HG02870 (cell line): ENCODE results near the gene PPP6R2.
"Not testable (repeated sequence)": the region's sequence is repeated elsewhere in the genome, so short reads cannot be mapped to it uniquely, and the experiment has no call there.

Experiments used
- ATAC-seq: cut with Tn5 transposase; IDR thresholded peaks from one replicate; pipeline ENCODE4 v1.9.1; 2021; ENCODE audit warnings: mild to moderate bottlenecking, moderate library complexity; ENCODE audit not compliant: unreplicated experiment

The PPP6R2 gene

GRCh38 chr22:50339945-50340879 is 2.9 kb upstream of the PPP6R2 start:
- no peak for ATAC-seq

GRCh38 chr22:50341977-50342650 is 1.0 kb upstream of the PPP6R2 start:
- ATAC-seq: no peak

- no peak for ATAC-seq
Measured at GRCh38 chr22:50343541-50343935, 411 bp downstream of the PPP6R2 start.

DNA sequence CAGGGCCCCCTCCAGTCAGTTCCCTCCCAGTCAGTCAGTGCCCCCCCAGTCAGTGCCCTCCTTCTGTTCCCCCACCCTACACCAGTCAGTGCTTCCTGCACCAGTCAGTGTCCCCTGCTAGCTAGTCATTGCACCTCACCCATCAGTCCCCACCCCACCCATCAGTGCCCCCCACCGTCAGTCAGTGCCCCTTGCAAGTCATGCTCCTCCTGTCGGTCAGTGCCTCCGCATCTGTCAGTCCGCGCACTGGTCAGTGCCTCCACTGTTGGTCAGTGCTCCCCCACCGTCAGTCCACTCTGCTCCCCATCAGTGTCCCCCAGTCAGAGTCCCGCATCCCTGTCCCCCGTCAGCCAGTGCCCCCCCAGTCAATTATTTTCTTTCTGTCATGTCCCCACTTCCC is 3.3 kb downstream of the PPP6R2 start:
- ATAC-seq: no peak

DNA sequence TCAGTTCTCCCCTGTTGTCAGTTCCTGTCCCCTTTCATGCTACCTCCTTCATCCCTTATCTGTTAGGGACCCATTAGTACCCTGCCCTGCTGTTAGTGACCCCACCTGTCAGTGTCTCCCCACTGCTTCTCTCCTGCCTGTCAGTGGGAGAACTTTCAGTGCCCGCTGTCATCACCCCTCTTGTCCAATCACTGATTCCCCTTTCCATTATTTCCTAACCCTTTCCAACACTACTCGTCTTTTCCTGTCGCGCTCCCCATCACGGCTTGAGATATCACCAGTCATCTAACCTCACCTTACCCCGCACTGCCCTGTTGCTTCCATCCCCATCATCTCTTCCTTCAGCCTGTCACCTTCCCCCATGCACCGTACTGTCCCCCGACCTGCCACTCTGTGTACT is 4.0 kb downstream of the PPP6R2 start:
- ATAC-seq: no peak

GRCh38 chr22:50348058-50348457 is 4.9 kb downstream of the PPP6R2 start:
- no peak for ATAC-seq

- no peak for ATAC-seq
Measured at GRCh38 chr22:50356186-50356585, 13.1 kb downstream of the PPP6R2 start.

DNA sequence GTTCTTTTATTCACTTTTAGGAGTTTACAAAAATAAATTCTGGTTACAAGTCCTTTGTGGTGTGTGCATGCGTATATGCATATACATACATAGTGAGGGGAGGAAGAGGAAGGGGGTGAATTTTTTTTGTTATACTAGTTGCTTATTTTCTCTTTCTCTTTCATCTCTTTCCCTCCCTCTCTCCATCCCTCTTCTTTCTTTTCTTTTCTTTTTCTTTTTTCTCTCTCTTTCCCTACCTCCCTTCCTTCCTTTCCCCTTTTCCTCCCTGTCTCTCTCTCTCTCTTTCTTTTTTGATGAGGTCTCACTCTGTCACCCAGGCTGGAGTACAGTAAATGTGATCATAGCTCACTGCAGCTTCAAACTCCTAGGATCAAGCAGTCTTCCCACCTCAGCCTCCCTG is 14.1 kb downstream of the PPP6R2 start:
- ATAC-seq: no peak

DNA sequence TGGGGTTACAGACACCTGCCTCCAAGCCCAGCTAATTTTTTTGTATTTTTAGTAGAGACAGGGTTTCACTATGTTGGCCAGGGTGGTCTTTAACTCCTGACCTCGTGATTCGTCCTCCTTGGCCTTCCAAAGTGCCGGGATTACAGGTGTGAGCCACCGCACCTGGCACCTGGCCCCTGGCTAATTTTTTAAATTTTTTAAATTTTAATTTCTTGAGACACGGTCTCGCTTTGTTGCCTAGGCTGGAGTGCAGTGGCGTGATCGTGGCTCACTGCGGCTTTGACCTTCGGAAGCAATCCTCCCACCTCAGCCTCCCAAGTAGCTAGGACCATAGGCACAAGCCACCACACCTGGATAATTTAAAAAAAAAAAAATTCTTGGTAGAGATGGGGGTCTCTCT is 14.6 kb downstream of the PPP6R2 start:
- no peak for ATAC-seq

DNA sequence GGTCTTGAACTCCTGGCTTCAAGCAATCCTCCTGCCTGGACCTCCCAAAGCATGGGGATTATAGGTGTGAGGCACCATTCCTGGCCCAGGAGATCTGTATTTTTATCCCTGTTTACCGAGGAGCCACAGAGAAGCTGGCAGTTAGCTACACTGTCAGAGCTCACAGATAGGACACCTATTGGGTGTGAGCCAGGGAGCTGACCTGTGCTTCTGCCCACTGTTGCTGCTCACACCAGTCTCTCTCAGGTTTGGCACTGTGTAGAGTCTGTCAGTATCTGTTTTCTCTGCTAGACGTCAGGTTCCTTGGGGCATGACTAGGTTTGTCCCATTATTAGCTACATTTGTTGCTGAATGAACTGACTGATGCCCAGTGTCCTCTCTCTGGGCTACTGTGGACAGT is 17.5 kb downstream of the PPP6R2 start:
- ATAC-seq: no peak

- ATAC-seq: no peak
Measured at GRCh38 chr22:50361222-50361621, 18.1 kb downstream of the PPP6R2 start.

DNA sequence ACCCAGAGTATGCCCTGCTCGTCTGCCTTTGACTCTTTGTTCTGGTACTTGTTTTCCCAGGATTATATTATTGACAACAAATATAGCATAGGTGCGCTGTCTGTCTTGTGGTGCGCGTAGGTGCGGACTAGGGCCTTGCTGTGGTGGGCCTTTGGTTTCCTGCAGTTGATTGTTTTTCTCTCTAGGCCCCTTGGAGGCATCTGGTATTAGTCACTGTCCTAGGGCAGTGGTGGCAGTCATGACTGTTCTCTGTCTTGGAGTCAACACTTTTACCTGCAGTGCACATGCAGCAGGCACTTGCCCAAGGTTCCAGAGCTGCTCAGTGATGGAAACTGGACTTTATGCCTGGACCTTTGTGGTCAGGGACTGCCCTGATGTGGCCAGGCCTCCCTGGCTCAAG is 18.6 kb downstream of the PPP6R2 start:
- ATAC-seq: no peak

DNA sequence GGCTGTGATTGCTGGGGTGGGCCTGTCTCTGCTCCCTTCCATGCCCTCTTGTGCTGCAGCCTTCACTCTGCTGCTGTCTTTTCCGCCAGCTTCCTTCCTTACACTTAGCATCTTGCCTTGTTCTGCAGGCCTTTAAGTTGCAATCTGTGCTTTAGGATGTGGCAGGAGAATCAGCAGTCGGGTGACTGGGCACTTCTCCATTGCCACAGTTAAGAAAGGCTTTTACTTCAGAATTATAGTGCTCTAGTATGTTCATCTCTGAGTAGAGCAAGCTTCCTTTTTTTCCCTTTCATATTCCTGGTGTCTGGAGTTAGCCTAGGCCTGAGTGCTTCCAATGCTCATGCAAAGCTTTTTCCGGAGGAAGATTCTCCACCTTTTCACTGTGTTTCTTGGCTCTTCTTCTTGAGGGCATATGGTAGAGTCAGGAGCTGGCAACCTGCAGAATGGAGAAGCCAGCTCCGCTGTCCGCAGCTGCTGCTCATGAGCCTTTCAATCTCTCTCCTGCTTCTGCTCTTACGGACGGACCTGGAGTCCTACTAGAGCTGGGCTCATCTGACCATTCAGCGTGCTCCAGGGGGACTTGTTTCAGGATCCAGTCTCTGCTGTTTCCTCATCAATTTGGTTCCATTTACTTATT is 20.2 kb downstream of the PPP6R2 start:
- no peak for ATAC-seq

GRCh38 chr22:50363803-50364194 is 20.7 kb downstream of the PPP6R2 start:
- not testable (repeated sequence) for ATAC-seq

DNA sequence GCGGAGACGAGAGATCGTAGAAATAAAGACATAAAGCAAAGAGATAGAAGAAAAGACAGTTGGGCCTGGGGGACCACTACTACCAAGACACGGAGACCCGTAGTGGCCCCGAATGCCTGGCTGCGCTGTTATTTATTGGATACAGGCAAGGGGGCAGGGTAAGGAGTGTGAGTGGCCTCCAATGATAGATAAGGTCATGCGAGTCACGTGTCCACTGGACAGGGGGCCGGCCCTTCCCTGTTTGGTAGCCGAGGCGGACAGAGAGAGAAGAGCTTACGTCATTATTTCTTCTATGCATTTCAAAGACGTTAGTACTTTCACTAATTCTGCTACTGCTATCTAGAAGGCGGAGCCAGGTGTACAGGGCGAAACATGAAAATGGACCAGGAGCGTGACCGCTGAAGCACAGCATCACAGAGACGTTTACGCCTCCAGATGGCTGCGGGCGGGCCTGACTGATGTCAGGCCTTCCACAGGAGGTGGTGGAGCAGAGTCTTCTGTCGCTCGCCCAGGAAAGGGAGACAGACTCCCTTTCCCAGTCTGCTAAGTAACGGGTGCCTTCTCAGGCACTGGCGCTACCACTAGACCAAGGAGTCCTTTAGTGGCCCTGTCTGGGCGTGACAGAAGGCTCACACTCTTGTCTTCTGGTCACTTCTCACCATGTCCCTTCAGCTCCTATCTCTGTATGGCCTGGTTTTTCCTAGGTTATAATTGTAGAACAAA is 24.8 kb downstream of the PPP6R2 start:
- ATAC-seq: no peak

DNA sequence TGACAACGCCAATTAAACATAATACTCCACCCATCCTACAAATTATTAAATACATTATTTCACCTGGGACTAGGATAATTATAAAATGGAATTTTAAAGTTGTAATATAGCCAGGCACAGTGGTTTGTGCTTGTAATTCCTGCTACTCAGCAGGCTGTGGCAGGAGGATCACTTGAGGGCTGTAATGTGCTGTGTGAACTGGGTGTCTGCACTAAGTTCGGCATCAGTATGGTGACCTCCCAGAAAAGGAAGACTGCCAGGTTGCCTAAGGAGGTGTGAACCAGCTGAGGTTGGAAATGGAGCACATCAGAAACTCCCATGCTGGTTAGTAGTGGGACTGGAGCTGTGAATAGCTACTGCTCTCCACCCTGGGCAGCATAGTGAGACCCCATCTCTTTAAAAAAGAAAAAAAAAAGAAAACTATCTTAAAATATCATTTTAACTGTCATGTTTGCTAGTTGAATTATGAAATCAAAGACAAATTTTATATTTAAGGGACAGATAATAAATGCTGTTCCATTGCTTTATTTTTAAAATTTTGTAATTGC is 28.0 kb downstream of the PPP6R2 start:
- no peak for ATAC-seq

DNA sequence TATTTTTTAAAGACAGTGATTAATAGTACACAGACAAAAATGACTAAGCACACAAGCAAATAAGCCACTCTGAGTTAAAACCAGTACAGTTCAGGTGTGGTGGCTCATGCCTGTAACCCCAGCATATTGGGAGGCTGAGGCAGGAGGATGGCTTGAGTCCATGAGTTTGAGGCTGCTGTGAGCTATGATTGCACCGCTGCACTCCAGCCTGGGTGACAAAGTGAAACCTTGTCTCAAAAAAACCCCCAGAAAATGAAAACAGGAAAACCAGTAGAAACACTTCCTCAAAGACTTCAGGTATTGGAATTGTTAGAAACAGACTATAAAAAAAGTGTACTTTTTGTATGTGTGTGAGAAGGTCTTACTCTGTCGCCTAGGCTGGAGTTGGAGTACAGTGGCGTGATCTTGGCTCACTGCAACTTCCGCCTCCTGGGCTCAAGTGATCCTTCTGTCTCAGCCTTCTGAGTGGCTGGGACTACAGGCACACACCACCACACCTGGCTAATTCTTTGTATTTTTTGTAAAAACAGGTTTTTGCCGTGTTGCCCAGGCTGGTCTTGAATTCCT is 33.0 kb downstream of the PPP6R2 start:
- ATAC-seq: no peak

- ATAC-seq: not testable (repeated sequence)
Measured at GRCh38 chr22:50381021-50381555, 38.0 kb downstream of the PPP6R2 start.

DNA sequence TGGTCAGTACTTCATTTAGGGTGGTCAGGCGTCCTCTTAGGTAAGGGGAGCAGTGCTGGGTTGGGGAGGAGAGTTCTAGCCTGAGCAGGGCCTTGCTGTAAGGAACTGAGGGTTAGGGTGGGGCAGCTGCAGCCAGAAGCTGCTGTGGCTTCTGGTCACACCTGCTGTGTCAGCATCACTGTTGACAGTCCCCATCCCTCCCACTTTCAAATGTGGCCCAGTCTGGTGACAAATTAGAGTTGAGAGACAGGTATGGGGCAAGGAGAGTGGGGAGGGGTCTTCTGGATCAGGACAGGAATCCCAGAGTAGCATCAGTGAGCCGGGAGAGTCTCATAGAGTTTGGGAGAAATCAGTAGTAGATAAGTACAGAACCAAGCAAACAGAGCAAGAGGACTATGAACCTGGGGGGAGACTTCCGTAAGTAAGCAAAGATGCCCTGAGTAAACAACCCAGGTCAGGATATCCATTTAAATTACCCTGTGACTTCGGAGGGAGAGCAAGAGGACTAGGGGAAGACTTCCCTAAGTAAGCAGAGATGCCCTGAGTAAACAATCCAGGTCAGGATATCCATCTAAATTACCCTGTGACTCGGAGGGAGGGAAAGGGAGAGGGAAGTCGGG is 53.7 kb downstream of the PPP6R2 start:
- no peak for ATAC-seq
